ENCODE data around the gene LMBRD1.

LMBRD1 gene

GRCh38 chr6:69813508-69813907, 16.7 kb upstream of the LMBRD1 start:
- TF ChIP-seq, protein P1, sequence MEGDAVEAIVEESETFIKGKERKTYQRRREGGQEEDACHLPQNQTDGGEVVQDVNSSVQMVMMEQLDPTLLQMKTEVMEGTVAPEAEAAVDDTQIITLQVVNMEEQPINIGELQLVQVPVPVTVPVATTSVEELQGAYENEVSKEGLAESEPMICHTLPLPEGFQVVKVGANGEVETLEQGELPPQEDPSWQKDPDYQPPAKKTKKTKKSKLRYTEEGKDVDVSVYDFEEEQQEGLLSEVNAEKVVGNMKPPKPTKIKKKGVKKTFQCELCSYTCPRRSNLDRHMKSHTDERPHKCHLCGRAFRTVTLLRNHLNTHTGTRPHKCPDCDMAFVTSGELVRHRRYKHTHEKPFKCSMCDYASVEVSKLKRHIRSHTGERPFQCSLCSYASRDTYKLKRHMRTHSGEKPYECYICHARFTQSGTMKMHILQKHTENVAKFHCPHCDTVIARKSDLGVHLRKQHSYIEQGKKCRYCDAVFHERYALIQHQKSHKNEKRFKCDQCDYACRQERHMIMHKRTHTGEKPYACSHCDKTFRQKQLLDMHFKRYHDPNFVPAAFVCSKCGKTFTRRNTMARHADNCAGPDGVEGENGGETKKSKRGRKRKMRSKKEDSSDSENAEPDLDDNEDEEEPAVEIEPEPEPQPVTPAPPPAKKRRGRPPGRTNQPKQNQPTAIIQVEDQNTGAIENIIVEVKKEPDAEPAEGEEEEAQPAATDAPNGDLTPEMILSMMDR (IDR thresholded peaks at IDR 0.05), result no peak

- TF ChIP-seq, protein P1 (IDR thresholded peaks at IDR 0.05), result no peak
Measured at GRCh38 chr6:69812746-69813427, 16.1 kb upstream of the LMBRD1 start.

- TF ChIP-seq, protein P1 (IDR thresholded peaks at IDR 0.05), result no peak
Measured at GRCh38 chr6:69802995-69803394, 6.2 kb upstream of the LMBRD1 start.

- TF ChIP-seq, protein P1 (IDR thresholded peaks at IDR 0.05), result no peak
Measured at GRCh38 chr6:69801711-69802110, 4.9 kb upstream of the LMBRD1 start.

DNA sequence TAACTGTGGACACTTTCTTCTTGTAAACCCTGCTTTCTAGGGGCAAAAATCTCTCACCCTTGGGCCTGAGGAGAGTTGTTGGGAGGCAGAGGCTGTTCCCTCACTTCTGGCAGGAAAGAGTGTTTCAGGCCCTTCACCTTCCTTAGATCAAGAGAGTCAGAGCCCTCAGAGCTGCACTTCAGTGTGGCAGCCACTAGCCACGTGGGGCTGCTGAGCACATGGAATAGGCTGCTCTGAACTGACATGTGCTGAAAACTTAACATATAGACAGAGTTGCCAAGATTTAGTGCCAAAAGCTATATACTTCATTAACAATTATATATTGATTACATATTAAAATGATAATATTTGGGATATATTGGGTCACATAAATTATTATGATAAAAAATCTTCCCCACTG, 4.4 kb upstream of the LMBRD1 start:
- TF ChIP-seq, protein P1 (IDR thresholded peaks at IDR 0.05), result no peak

DNA sequence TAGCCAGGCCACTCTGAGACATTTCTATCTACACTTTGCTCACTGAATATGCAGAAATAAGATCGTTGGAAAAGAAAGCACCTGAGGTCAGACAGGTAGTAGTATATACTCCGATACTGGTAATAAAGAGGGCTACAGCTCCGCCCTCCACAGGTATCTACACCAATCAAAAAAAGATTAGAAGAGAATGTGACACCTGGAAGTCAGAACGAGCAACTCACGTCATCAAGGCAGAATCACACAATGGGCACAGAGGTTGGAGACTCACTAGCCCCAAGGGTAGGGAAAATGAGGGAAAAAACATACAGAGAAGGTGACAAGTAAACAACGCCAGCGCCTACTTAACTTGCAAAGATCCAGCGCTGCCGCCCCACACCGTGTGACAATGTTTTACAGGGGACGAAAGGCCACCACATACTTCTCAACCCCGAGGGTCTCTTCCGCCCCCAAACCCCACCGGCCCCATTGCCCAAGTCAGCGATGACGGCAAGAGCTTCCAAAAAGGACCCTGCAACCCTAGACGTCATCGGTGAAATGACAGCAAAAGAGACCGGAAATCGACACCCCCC, 653 bp downstream of the LMBRD1 start:
- TF ChIP-seq, protein P1 (IDR thresholded peaks at IDR 0.05), result no peak

- TF ChIP-seq, protein P1 (IDR thresholded peaks at IDR 0.05), result no peak
Measured at GRCh38 chr6:69795469-69796072, 1.2 kb downstream of the LMBRD1 start.

Data from LNCAP (cell line).